ENCODE results near the gene GPR39. TPM values are rescaled to one million over a fixed set of nuclear protein-coding genes. Genes with fewer than 3 reads are reported as not detected.

Gene GPR39
- total RNA-seq, 1 experiment from 2014 or later, result 0.50 TPM

DNA sequence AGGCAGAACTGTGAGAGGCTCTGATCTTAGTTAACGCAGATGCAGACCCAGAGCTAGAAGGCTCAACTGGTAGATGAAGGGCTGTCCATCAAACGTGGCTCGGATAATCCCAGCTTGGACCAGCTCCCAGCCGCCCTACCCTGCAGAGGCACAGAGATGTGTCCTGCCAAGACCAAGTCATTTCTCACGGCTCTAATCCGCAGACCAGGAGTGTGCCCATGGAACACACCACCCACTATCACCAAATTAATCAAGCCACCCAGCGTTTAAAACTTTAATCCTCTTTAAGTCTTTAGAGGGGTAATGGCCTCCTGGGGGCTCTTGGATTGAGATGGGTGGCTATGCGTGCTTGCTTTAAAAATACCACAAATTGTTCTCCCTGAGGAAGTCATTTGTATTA lies 235.9 kb downstream of the GPR39 start:
- H3K4ac ChIP-seq (ENCODE audit: low read depth, low read length), result no peak overlapping the region
- H3K14ac ChIP-seq (ENCODE audit: insufficient read depth, low read length), result no peak overlapping the region
- no peaks in the 10 kb centered on the region for H3K4me1 ChIP-seq (ENCODE audit: insufficient read depth, low read length)
- H3K27me3 ChIP-seq (ENCODE audit: insufficient read depth, low read length), result no peaks in the 10 kb centered on the region
- no peaks in the 10 kb centered on the region for H3K9me3 Mint-ChIP-seq
- no peaks in the 10 kb centered on the region for H3K79me2 ChIP-seq (ENCODE audit: insufficient read depth, low read length)
- H3K56ac ChIP-seq (ENCODE audit: insufficient read length, low read depth, low read length), result no peak overlapping the region
- no peaks in the 10 kb centered on the region for H3K9me3 ChIP-seq (ENCODE audit: control insufficient read depth, low read depth, low read length)
- H2AK5ac ChIP-seq (ENCODE audit: insufficient read length, low read length), result no peak overlapping the region
- no CpG with 5 or more reads among the region's 8 CpGs for WGBS (ENCODE audit: extremely low coverage, insufficient read length, low lambda C conversion rate)
- H3K4me2 ChIP-seq (ENCODE audit: insufficient read depth, insufficient read length, low read length), result no peak overlapping the region
- no peak overlapping the region for H2AFZ ChIP-seq (ENCODE audit: low read length)
- no peak overlapping the region for H2BK120ac ChIP-seq (ENCODE audit: low read depth, low read length, poor library complexity, severe bottlenecking)
- no peak overlapping the region for H4K5ac ChIP-seq (ENCODE audit: insufficient read length, low read depth, low read length)
- no peak overlapping the region for H3K27ac Mint-ChIP-seq
- no peak overlapping the region for H2BK15ac ChIP-seq (ENCODE audit: low read depth, low read length)
- H3K27ac ChIP-seq (ENCODE audit: insufficient read length, low read depth, low read length), result no peak overlapping the region
- no peaks in the 10 kb centered on the region for H3K23me2 ChIP-seq (ENCODE audit: insufficient read length, low read depth, low read length, poor library complexity, severe bottlenecking)
- H3K18ac ChIP-seq (ENCODE audit: insufficient read length, low read depth, low read length), result no peak overlapping the region
- no peak overlapping the region for H3K9ac ChIP-seq (ENCODE audit: extremely low read depth, insufficient read length, low read length)
- no peaks in the 10 kb centered on the region for H3K36me3 Mint-ChIP-seq (ENCODE audit: insufficient read depth in 1 of 3, low read depth in 3 of 3)
- DNase-seq, result no peak
- H3K27me3 Mint-ChIP-seq (ENCODE audit: low read depth), result no peaks in the 10 kb centered on the region
- no peak overlapping the region for H3K23ac ChIP-seq (ENCODE audit: insufficient read length, low read depth, low read length)
- H2BK12ac ChIP-seq (ENCODE audit: insufficient read length, low read depth, low read length), result no peak overlapping the region
- no peak overlapping the region for H2BK5ac ChIP-seq (ENCODE audit: insufficient read length, low read length)
- H4K8ac ChIP-seq (replicated peaks; ENCODE audit: insufficient read length, low read depth, low read length), result no peak overlapping the region
- H2BK20ac ChIP-seq (ENCODE audit: low read depth, low read length, poor library complexity, severe bottlenecking), result no peak overlapping the region
- TF ChIP-seq, protein P1, sequence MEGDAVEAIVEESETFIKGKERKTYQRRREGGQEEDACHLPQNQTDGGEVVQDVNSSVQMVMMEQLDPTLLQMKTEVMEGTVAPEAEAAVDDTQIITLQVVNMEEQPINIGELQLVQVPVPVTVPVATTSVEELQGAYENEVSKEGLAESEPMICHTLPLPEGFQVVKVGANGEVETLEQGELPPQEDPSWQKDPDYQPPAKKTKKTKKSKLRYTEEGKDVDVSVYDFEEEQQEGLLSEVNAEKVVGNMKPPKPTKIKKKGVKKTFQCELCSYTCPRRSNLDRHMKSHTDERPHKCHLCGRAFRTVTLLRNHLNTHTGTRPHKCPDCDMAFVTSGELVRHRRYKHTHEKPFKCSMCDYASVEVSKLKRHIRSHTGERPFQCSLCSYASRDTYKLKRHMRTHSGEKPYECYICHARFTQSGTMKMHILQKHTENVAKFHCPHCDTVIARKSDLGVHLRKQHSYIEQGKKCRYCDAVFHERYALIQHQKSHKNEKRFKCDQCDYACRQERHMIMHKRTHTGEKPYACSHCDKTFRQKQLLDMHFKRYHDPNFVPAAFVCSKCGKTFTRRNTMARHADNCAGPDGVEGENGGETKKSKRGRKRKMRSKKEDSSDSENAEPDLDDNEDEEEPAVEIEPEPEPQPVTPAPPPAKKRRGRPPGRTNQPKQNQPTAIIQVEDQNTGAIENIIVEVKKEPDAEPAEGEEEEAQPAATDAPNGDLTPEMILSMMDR (conservative IDR thresholded peaks at IDR 0.05), result no peak
- peaks cover 28 to 37% of the 10 kb centered on the region in 2 experiments for H3K4me1 Mint-ChIP-seq
- no peak overlapping the region for H3K4me3 Mint-ChIP-seq
- no peak overlapping the region for H3T11ph ChIP-seq (ENCODE audit: low read length)
- H4K91ac ChIP-seq (ENCODE audit: insufficient read length, low read depth, low read length), result no peak overlapping the region
- no peaks in the 10 kb centered on the region for H4K20me1 ChIP-seq (ENCODE audit: control insufficient read depth, insufficient read depth, insufficient read length)
- no peaks in the 10 kb centered on the region for H3K79me1 ChIP-seq (ENCODE audit: insufficient read depth, low read depth, low read length, poor library complexity, severe bottlenecking)

All from H9 (cell line).